Measurements from ENCODE around the gene WNT9A.

- TF ChIP-seq CTCF (conservative IDR thresholded peaks at IDR 0.05) (no peak), ZFX (IDR thresholded peaks at IDR 0.05) (no peak)
Measured at GRCh38 chr1:227955808-227956207, 8.1 kb upstream of the WNT9A start.
